ENCODE data around the gene ANKRD11.

The ANKRD11 gene

DNA sequence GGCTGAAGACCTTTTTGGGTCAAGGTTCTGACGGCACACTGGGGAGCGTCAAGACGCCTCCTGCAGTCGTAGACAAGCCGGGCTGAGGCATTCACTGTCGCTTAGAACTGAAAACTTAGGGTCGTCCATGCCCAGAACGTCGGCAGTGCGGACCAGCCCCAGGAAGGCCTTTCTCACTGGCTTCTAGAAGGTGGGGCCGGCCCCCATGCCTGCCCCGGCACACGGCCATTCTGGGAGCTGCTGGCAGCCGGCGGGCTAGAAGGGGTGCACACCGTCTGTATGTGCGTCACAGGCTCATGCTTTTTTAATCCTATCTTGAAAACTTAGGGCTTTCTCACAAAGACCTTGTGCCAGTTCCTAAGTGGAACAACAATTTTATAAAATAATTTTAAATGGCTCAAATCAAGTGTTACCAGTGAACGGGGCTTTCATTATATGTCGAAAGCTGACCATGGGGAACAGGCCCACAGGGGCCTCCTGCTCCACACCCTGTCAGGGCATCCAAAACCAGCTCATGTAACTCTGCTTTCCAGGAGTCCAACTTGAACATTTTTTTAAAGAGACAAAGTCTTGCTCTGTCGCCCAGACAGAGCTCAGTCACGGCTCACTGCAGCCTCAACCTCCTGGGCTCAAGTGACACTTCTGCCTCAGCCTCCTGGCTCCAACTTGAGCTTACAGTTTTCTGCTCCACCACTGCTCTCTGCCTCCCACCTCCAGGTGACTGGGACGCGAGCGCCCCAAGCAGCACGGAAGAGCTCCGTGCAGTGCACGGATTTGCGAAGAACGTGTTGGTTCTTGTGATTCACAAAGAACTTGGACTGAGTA is 111.2 kb downstream of the ANKRD11 start:
- no peak for DNase-seq

DNA sequence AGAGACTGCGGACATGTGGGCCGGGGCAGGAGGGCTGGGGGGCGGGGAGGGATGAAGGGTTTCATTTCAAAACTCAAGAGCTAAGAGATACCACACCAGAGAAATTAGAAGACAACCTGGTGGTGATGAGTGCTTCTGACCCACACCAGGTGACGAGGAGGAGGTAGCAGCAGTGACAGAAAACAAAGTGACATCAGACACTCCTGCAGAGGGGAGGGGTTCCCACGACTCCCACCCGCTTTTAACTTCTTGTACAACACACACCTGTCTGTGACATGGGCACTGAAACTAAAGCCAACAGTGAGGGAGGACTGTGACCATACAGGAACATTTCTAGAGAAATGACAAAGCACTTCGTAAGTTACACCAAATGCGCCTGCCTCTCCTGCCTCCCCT is 112.9 kb downstream of the ANKRD11 start:
- no peak for DNase-seq

DNA sequence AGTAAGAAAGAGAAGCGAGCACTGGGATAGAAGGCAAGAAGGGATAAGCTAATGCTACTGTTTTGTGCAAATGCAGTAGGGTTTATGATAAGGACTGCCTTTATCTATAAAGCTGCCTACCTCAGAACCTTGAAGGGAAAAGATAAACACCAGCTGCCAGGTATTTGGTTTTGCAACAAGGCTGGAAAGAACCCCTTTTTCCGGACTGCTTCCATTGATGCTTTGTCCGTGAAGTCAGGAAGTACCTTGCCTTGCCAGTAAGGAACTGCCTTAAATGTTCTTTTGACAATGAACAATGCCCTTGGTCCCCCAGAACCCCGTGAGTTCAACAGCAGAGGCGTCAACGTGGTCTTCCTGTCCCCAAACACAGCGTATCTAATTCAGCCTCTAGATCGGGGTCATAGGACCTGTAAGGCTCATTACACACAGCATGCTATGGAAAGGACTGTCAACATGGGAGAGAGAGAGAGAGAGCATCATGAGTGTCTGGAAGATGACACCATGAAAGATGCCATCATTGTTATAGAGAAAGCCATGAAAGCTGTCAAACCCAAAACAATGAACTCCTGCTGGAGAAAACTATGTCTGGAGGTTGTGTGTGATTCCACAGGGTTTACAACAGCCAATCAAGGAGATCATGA is 113.4 kb downstream of the ANKRD11 start:
- DNase-seq, result no peak

DNA sequence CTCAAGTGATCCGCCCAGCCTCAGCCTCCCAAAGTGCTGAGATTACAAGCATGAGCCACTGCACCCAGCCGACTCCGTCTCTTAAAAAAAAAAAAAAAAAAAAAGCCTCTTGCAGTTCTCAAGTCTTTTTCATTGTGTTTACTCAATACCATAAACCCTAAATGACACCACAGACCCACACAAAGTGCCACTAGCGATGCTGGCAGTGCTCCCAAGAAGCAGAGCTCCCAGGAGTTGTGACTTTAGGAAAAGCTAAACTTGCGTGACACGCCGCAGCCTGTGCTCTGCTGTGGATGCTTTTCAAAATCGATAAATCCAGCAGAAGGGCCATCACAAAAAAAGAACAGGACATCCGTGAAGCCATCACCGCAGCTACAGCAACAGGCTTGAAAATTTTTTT is 114.7 kb downstream of the ANKRD11 start:
- DNase-seq, result no peak

DNA sequence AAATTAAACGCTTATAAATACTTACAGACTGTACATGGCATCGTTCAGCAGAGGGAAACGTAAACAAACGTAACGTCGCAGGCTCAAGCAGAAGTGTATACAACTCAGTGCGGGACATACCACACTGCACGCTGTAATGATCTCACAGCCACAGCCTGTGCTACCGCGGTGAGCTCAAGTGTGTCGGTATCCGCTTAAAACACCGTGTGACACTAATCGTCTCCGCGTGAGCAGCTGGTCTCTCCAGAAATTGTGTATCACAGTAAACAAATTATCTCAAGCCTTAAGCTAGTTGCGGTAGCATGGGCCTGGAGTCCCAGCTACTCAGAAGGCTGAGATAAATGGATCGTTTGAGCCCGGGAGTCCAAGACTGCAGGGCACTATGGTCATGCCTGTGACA is 115.3 kb downstream of the ANKRD11 start:
- no peak for DNase-seq

DNA sequence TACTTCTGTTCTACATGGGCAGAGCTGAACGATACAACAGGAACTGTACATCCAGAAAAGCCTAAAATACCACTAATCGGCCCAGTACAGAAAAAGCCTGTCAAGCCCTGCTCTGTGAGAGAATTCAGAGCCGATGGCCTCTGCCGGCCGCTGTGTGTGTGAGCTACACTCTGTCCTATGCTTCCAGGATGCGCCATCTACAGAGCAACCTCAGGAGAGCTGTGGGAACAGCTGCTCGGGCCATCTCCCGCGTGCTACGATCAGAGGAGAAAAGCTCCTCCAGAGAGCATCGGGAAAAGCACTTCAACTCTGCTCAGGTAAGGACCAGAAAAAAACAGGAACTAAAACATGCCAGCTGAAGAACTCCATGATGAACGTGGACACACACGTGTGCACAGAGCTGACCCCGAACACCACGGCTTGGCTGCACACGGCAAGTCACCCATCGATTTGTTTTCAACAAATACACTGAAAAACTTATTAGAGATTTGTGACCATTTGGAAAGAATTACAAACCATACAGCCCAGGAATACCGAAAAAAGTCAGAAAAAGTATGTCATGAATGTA is 115.9 kb downstream of the ANKRD11 start:
- peak; percentile 53 for DNase-seq

DNA sequence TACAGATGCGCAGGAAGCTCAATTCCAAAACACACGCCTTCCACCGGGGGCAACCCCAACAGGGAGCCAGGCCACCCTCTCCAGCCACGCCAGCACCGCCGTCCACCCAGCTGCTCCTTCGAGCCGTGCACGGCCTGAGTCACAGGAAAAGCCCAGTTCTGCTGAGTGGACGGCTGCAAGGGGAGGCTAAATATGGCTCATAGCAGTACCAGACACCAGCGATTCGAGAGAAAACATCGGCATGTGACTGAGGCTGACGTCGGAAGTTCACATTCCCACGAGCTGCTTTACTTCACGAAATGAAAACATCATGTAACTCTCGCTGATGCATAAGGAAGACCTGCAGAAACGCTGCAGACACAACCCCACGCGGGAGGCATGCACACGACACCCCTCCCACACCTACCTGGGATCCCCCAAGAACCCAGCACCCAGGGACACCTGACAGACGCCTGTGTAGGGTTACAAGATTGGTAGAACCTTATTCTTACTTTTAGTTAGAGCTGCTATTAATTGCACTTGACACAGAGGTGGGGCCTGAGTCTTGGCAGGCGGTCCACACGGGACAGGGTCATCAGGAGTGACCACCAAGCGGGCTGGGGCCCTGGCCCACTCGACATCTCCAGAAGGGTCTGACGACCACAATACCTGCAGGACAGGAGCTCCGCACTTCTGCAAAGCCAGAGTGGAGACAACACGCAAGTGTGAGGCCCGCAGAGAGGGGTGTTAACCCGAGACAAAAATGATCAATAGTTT is 116.8 kb downstream of the ANKRD11 start:
- DNase-seq, result peak; percentile 80

DNA sequence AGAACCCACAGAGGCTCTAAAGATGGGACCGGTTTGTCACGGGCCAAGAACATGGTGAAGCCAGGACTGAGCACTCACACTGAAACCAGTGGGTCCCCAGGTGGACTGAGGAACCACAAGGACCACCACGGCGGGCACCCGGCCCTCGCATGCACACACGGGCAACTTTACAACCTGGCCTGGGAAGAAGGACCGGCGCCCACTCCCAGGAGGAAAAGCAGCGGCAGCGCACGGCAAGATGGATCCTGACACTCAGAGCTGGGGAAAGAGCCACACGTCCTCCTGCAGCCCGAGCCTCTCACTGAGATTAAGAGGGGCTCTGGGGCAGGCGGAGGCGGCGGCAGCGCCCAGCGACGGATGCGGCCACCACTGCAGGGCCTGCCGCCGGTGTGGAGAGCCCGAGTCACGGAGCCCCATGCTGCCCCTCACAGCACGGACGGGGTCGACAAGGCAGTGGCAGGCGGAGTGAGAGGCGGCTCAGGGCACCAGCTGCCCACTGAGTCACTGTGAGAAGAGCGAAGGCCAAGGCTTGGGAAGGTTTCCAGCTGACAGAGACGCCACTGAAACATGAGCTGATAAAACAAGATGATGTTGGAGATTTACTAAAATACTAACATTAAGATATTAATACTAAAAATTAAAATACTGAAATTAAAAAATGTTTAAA is 118.3 kb downstream of the ANKRD11 start:
- no peak for DNase-seq

DNA sequence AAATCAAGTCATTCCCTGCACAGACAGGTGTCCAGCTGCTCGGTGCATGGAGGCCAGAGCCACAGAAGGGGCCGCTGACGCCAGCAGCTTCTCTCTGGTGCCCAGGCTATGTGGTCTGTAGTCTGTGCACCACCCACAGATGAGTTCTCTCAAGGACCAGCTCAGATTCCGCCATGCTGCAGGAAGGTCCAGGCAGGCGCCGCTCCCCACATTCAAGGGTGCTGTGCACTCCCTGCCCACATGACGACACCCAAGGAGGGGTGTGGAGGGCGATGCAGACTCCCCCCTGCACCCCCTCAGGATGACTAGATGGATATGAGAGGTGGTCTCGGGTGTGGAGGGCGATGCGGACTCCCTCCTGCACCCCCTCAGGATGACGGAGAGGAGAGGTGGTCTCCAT is 119.0 kb downstream of the ANKRD11 start:
- DNase-seq, result no peak

DNA sequence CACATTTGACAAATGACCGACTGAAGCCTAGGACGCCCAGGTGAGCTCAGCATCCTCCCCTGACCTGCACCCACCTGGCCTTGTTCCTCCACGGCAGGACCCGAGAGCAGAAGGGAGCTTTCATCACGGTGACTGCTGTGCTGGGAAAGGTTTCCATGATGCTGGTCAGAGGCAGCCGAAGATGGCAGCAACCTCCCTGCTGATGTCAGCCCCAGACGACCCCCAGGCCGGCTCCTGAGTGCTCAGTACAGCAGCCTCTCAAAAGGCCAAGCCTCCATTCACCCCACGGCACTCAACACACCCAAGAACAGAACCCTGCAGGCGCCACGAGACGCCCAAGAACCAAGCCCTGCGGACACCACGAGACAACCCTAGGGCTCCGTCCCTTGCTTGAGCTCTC is 119.8 kb downstream of the ANKRD11 start:
- DNase-seq, result no peak

DNA sequence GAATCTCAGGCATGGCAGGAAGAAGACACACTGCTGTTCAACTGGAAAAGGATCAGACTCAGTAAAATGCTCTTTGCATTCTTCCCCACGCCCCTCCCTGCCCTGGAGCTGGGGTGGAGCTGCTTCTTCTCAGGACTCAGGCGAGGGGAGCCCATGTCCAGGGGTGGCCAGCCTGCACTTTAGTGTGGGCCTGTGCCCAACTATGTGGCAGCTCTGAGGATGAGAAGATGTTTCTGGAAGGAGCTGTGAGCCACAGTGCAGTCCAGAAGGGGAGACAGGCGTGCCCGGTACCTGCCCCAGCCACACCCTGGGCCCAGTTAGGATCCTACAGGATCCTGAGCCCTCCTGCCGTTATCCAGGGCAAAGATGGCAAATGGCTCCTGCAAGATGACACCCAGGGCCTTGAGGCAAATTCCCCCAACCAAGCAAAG is 120.3 kb downstream of the ANKRD11 start:
- peak; percentile 76 for DNase-seq

DNA sequence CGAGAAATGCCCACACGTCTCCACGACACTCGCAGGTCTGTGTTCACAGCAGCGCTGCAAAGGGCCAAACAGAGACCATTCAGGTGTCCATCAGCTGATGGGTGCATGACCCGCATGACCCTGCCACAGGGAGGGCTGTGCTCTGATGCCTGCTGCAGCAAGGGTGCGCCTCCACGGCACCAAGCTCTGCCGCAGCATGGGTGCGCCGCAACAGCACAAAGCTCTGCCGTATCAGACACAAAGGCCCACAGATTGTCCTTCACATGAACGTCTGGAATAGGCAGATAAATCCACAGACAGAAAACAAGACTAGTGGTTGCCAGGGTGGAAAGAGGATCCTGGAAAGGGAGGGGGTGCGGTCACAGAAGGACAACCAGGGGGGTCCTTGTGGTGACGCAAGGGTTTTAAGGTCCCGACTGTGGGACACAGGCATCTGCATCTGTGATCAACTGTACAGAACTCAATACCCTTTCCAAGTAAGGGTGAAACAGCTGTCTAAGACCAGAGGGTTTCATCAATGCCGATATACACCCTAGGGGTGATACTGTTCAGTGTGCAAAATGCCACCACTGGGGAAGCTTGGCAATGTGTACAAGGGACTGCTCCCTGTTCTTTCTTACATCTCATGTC is 121.0 kb downstream of the ANKRD11 start:
- DNase-seq, result no peak

DNA sequence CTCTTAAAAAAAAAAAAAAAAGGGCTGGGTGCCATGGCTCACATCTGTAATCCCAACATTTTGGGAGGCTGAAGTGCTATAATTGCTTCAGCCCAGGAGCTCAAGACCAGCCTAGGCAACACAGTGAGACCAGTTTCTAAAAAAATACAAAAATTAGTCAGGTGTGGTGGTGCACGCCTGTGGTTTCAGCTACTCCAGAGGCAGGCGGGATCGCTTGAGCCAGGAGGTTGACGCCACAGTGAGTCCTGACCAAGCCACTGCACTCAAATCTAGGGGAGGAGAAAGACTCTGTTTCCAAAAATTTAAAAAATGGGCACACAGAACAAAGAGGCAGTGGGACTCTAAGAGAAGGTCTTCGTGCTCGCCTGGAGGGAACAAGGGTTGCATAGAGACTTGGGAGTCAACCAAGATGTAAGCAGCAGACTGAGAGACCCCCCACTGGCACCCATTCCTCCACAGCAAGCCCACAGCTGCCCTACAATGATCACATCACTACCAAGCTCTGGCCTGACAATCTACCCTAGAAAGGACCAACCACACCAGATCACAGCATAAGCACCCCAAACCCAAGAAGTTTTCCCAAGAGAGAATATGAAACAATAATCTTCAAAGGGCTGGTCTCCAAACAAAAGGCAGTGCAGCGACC is 121.6 kb downstream of the ANKRD11 start:
- DNase-seq, result no peak

DNA sequence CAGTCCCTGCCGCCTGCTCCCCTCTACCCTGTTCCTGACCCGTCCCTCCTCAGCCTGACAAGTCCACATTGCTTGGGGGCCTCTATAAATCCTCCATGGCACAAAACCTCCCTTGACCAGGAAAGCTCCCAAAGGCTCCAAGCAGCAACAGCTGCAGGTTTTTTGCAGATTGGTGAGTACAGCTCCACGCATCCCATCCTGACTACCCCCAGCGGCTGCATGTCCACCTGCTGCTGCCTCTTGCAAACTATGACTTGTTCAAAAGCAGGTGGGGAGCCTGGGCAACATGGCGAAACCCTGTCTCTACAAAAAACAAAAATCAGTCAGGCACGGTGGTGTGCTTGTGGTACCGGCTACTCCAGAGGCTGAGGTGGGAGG is 122.8 kb downstream of the ANKRD11 start:
- DNase-seq, result no peak

DNA sequence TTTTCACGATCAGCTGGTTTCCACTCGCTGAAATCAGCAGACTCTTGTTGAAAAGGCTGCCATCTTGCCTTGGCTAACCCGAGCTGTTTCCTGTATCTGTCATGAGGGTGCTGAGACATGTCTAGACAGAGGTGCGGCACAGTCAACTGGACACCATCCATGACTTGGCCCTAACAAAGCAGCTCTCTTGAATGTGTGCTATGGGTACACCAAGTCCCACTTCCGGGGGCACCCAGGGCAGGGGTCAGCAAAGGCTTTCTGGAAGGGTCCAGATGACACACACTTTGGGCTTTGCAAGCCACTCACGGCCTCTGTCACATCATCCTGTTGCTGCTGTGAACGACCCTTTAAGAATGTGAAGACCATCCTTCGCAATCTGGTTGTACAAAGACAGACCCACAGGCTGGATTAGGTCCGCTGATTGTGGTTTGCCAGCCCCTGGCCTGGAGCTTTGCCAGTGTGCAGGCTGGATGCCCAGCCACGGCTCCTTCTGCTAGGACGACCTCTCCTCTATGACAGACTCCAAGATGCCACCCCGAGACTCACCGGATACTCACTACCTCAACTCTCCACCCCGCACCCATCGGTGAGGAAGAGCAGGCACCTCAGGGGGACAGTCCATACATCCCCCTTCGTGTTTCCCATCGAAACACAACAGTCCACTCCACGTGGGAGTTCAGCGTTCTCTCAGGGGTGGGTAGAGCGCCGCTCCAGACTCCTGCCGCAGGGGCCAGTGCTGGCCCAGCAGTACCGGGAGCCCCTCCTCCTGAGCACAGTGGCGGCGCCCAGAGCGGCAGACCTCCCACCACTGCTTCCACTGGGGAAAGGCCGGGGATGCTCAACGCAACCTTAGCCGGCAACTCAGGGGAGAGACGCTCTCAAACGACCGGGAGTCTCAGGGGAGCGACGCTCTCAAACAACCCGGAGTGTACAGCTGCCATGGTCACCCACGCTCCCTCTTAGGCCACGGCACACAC is 123.5 kb downstream of the ANKRD11 start:
- no peak for DNase-seq

DNA sequence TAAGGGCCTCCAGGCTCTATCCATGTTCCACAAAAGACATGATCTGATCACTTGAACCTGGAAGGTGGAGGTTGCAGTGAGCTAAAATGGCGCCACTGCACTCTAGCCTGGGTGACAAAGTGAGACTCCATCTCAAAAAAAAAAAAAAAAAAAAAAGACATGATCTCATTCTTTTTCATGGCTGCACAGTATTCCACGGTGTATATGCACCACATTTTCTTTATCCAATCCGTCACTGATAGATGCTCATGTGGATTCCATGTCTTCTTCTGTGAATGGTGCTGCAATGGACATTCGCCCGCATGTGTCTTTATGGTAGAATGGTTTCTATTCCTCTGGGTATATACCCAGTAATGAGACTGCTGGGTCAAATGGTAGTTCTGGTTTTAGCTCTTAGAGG is 124.4 kb downstream of the ANKRD11 start:
- DNase-seq, result no peak

DNA sequence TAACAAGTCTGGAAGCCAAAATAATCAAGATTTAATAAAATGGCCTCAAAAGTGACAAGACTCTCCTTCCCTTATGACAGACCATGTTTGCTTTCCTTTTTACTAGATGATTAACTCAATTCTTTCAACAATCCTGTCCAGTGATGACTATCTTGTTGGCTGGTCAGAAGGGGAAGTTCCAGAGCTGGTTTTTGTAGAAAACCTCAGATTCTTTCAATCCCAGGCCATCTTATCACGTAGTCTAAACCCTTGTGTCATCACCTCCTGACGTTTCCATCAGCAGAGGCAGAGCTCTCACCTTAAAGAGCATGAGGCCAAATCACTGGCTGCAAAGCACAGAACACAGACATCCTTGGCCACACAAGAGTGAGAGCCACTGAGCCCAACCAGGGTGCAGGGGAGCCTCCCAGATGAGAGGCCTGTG is 125.3 kb downstream of the ANKRD11 start:
- DNase-seq, result peak; percentile 67

DNA sequence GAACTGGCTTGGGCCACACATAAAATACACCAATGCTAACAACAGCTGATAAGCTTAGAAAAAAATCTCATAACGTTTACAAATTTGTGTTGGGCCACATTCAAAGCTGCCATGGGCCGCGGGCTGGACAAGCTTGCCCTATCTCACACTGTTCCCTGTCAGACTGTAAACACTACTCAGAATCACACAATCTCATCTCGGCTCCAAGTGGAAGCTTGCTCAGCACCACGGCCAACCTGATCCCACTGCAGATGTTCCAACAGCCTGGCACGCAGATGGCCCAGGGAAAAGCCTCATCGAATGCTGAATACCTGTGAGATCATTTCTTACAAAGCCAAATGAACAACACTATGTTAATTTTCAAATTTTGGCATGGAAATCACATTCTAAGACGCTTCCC is 125.8 kb downstream of the ANKRD11 start:
- no peak for DNase-seq

DNA sequence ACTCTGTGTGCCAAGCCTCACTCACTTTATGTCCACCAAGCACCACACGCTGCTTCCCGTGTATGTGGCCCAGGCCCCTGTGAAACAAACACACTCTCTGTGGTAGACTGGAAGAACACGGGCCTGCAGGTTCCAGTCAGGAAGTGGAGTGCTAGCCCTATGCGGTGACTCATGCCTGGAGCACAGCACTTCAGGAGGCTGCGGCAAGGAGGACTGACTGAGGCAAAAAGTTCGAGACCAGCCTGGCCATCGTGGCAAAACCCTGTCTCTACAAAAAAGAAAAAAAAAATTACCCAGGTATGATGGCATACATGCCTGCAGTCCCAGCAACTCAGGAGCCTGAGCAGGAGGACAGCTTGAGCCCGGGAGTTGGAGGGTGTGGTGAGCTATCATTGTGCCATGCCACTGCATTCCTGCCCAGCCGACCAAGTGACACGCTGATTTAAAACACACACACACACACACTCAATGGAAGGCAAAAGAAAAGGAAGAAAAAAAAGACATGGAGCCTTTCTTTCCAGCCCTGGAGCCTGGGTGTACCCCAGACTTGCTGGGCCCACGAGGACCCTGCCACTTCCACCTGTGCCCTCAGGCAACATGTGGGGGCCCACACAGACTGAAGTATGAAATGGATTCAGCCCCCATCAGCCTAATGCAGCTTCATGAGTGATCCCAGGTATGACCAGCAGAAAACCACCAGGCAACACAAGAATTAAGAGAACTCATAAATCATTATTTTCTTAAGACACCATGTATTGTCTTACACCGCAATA is 126.6 kb downstream of the ANKRD11 start:
- DNase-seq, result peak; percentile 80
